ENCODE data around the gene CACNA1C. TPM values are rescaled to one million over a fixed set of nuclear protein-coding genes. Genes with fewer than 3 reads are reported as not detected.

CACNA1C gene
- total RNA-seq, 2 donors from 2014 or later = 0.86 to 6.3 TPM

GRCh38 chr12:2652401-2653081, 599.8 kb downstream of the CACNA1C start:
- Histone ChIP-seq H3K4me1 (ENCODE audit: control insufficient read depth, insufficient read depth, low read length) (no peaks in the 10 kb centered on the region), H3K9ac (ENCODE audit: extremely low read depth, low read length, poor library complexity, severe bottlenecking) (no peak overlapping the region), H3K9me3 (ENCODE audit: control insufficient read depth, low read length) (no peaks in the 10 kb centered on the region), H3K4me3 (ENCODE audit: low read length) (no peak overlapping the region), H3K27ac (ENCODE audit: low read depth, low read length) (no peak overlapping the region), H3K36me3 (ENCODE audit: control insufficient read depth, insufficient read depth, low read length) (no peaks in the 10 kb centered on the region), H3K27me3 (ENCODE audit: control insufficient read depth, insufficient read depth, low read length, poor library complexity, severe bottlenecking) (no peaks in the 10 kb centered on the region)
- DNase-seq = peak; percentile 88
- H3K4me1 Mint-ChIP-seq = peaks cover 9% of the 10 kb centered on the region
- H3K4me3 Mint-ChIP-seq = no peak overlapping the region
- no peaks in the 10 kb centered on the region for H3K36me3 Mint-ChIP-seq (ENCODE audit: low read depth)
- H3K27ac Mint-ChIP-seq = no peak overlapping the region
- H3K9me3 Mint-ChIP-seq = no peaks in the 10 kb centered on the region
- TF ChIP-seq, protein P1, sequence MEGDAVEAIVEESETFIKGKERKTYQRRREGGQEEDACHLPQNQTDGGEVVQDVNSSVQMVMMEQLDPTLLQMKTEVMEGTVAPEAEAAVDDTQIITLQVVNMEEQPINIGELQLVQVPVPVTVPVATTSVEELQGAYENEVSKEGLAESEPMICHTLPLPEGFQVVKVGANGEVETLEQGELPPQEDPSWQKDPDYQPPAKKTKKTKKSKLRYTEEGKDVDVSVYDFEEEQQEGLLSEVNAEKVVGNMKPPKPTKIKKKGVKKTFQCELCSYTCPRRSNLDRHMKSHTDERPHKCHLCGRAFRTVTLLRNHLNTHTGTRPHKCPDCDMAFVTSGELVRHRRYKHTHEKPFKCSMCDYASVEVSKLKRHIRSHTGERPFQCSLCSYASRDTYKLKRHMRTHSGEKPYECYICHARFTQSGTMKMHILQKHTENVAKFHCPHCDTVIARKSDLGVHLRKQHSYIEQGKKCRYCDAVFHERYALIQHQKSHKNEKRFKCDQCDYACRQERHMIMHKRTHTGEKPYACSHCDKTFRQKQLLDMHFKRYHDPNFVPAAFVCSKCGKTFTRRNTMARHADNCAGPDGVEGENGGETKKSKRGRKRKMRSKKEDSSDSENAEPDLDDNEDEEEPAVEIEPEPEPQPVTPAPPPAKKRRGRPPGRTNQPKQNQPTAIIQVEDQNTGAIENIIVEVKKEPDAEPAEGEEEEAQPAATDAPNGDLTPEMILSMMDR (conservative IDR thresholded peaks at IDR 0.05) = peak; percentile 78
- 79 to 80% methylated on average over 22 to 33 of the region's 33 CpGs for WGBS, 2 experiments (ENCODE audit: insufficient coverage in 1 of 2, insufficient read length in 1 of 2)
- peaks cover 5% of the 10 kb centered on the region for H3K27me3 Mint-ChIP-seq (ENCODE audit: insufficient read depth)

- no peak overlapping the region for H3K27ac Mint-ChIP-seq
- Histone ChIP-seq H3K36me3 (ENCODE audit: control insufficient read depth, insufficient read depth, low read length) (no peaks in the 10 kb centered on the region), H3K4me3 (ENCODE audit: low read length) (no peak overlapping the region), H3K27me3 (ENCODE audit: control insufficient read depth, insufficient read depth, low read length, poor library complexity, severe bottlenecking) (no peaks in the 10 kb centered on the region), H3K9ac (ENCODE audit: extremely low read depth, low read length, poor library complexity, severe bottlenecking) (no peak overlapping the region), H3K27ac (ENCODE audit: low read depth, low read length) (no peak overlapping the region), H3K4me1 (ENCODE audit: control insufficient read depth, insufficient read depth, low read length) (no peaks in the 10 kb centered on the region), H3K9me3 (ENCODE audit: control insufficient read depth, low read length) (no peaks in the 10 kb centered on the region)
- peaks cover 9% of the 10 kb centered on the region for H3K4me1 Mint-ChIP-seq
- WGBS, 2 experiments (ENCODE audit: insufficient coverage in 1 of 2, insufficient read length in 1 of 2) = 94 to 98% methylated on average over 16 to 22 of the region's 22 CpGs
- DNase-seq = peak; percentile 37
- no peaks in the 10 kb centered on the region for H3K9me3 Mint-ChIP-seq
- peaks cover 5% of the 10 kb centered on the region for H3K27me3 Mint-ChIP-seq (ENCODE audit: insufficient read depth)
- H3K4me3 Mint-ChIP-seq = no peak overlapping the region
- TF ChIP-seq, protein P1 (conservative IDR thresholded peaks at IDR 0.05) = no peak
- no peaks in the 10 kb centered on the region for H3K36me3 Mint-ChIP-seq (ENCODE audit: low read depth)
Measured at GRCh38 chr12:2653461-2653965, 600.7 kb downstream of the CACNA1C start.

GRCh38 chr12:2654311-2654710, 601.5 kb downstream of the CACNA1C start:
- Mint-ChIP-seq H3K27me3 (ENCODE audit: insufficient read depth) (peaks cover 5% of the 10 kb centered on the region), H3K9me3 (no peaks in the 10 kb centered on the region), H3K36me3 (ENCODE audit: low read depth) (no peaks in the 10 kb centered on the region), H3K4me3 (no peak overlapping the region), H3K27ac (no peak overlapping the region), H3K4me1 (peaks cover 9% of the 10 kb centered on the region)
- H3K27me3 ChIP-seq (ENCODE audit: control insufficient read depth, insufficient read depth, low read length, poor library complexity, severe bottlenecking) = no peaks in the 10 kb centered on the region
- H3K4me3 ChIP-seq (ENCODE audit: low read length) = no peak overlapping the region
- no peaks in the 10 kb centered on the region for H3K36me3 ChIP-seq (ENCODE audit: control insufficient read depth, insufficient read depth, low read length)
- H3K9me3 ChIP-seq (ENCODE audit: control insufficient read depth, low read length) = no peaks in the 10 kb centered on the region
- H3K9ac ChIP-seq (ENCODE audit: extremely low read depth, low read length, poor library complexity, severe bottlenecking) = no peak overlapping the region
- H3K4me1 ChIP-seq (ENCODE audit: control insufficient read depth, insufficient read depth, low read length) = no peaks in the 10 kb centered on the region
- DNase-seq = peak; percentile 43
- H3K27ac ChIP-seq (ENCODE audit: low read depth, low read length) = no peak overlapping the region
- WGBS, 2 experiments (ENCODE audit: insufficient coverage in 1 of 2, insufficient read length in 1 of 2) = 89 to 93% methylated on average over 8 of the region's 8 CpGs
- TF ChIP-seq, protein P1 (conservative IDR thresholded peaks at IDR 0.05) = no peak

All from endodermal cell (in vitro differentiated cells).